VCaP (cell line): Measurements from ENCODE around the gene RIOK2.

ENCODE experiments used
- H3K27ac ChIP-seq: fragments of 450-650 bp; 2 replicates; pipeline ENCODE4 v1.5.1; 2017
- CTCF ChIP-seq: fragments of 450-650 bp; conservative IDR thresholded peaks from 2 replicates; pipeline ENCODE4 v1.5.1; 2017; ENCODE audit warnings: mild to moderate bottlenecking, moderate library complexity

RIOK2 gene

GRCh38 chr5:97135868-97136267 is 47.2 kb downstream of the RIOK2 start:
- no peak overlapping the region for H3K27ac ChIP-seq
- no peak for TF ChIP-seq CTCF

GRCh38 chr5:97134634-97135033 is 48.4 kb downstream of the RIOK2 start:
- no peak overlapping the region for H3K27ac ChIP-seq
- TF ChIP-seq CTCF = no peak

- no peak for TF ChIP-seq CTCF
- peak overlapping the region; percentile 43 for H3K27ac ChIP-seq
Measured at GRCh38 chr5:97133101-97133500, 49.9 kb downstream of the RIOK2 start.

- no peak for TF ChIP-seq CTCF
Measured at GRCh38 chr5:97131921-97132320, 51.1 kb downstream of the RIOK2 start.

GRCh38 chr5:97131139-97131710 is 51.8 kb downstream of the RIOK2 start:
- no peak for TF ChIP-seq CTCF
- no peak overlapping the region for H3K27ac ChIP-seq

More at GRCh38 chr5:97131921-97132320, 51.1 kb downstream of the RIOK2 start:
- H3K27ac ChIP-seq = no peak overlapping the region

GRCh38 chr5:97127727-97128126 is 55.3 kb downstream of the RIOK2 start:
- no peak for TF ChIP-seq CTCF

GRCh38 chr5:97125125-97125683 is 57.8 kb downstream of the RIOK2 start:
- no peak for TF ChIP-seq CTCF

More at GRCh38 chr5:97127727-97128126, 55.3 kb downstream of the RIOK2 start:
- H3K27ac ChIP-seq = no peak overlapping the region

More at GRCh38 chr5:97125125-97125683, 57.8 kb downstream of the RIOK2 start:
- no peak overlapping the region for H3K27ac ChIP-seq
